DMS114 treated with DMSO at 0.1 percent for 48 hours (cell line): ENCODE results near the gene TCEA2.

Experiments
- DNase-seq: peaks from one replicate; lab custom pipeline; 2025; ENCODE audit not compliant: unreplicated experiment; lab: John Stamatoyannopoulos, UW

Gene TCEA2

DNA sequence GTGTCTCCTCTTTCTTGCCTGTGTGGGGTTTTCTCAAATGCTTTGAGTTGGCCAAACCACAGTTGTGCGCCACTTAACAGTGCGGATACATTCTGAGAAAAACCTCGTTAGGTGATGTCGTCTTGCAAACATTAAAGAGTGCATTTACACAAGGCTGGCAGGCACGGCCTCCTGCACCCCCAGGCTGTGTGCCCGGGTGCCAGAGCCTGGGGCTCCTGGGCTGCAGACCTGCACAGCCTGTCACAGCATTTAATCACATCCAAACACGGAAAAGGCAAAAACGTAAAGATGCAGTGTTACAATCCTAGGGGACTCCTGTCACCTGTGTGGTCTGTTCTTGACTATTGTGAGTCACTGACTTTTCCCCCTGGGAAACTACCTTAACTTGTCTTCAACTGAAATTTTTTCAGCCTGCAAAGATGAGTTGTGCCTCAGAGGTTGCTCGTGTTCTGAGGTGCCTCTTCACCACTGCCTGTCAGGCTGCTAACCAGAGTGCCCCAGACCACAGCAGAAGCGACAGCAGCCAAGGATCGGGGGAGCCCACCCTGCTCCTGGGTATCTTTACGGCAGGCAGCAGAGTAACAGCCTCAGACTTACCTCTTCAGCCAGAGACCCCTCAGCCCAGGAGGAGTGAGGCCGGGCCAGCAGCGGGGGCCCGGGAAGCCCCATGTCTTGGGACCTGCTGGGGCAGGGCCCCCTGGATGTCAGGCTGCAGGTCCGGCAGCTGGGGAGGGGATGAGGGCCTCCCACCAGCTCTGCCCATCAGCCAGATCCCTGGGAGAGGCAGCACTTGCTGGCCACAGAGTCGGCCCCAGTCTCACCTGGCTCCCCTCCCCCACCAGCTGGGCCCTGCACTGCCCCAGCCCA lies 27.7 kb upstream of the TCEA2 start:
- DNase-seq: no peak

DNA sequence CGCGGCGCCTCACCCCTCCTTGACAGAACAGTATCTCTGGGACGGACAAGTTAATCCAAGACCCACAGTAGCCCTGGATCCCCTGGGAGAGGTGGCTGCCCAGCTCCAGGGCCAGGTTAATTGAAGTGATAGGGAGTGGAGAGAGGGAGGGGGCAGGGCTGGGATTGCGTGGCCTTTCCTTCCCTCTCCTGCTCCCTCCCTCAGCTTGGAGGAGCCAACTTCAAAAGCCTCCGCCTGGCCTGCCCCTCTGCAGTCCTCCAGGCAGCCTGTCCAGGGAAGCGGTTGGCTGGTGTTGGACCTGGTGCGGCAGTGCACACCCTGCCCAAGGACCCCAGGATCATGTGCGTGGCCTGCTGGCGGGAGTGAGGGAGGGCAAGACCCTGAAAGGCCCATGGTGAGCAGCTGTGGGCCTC lies 27.1 kb upstream of the TCEA2 start, which contains the start of gene C20orf204:
TSS of gene C20orf204 (plus strand) at position 250 of the 413 bp plus-strand sequence. CDS start at position 392, 142 bp downstream.
- no peak for DNase-seq

DNA sequence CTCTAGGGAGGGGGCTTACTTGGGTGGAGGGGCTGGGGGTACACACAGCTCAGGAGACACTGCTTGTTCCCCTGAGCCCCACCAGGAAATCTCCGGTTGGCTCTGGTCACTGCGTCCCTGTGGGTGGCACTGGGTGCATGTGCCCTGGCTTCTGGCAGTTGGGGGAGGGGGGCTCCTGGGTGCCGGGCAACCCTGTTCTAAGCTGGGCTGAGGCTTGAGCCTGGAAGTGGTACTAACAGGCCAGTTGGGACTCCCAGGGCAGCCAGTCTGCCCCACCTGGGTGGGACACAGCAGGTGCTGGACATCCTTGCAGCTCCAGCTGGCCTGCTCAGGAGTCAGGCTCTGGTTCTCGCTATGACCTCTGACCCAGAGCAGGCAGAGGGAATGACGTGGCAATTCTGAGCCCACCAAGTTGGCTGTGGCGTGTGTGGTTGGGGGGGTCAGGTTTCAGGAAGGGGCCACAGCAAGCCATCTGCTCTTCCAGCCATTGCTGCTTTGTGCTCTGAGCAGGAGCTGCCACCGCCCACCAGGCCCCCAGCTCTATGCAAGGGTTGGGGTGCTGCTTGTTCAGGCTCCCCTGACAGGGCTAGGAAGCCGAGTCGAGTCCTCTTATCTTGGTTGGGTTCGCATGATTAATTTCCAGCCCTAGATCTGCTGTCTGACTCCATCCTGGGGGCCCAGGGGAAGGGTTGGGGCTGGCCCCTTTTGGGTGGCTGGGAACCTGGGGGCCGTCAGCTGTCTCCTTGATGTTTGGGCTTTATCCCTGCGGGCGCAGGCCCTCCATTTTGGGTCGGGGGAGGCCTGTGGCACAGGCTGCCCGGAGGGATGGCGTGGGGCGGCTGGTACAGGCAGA lies 26.4 kb upstream of the TCEA2 start:
- DNase-seq: no peak

DNA sequence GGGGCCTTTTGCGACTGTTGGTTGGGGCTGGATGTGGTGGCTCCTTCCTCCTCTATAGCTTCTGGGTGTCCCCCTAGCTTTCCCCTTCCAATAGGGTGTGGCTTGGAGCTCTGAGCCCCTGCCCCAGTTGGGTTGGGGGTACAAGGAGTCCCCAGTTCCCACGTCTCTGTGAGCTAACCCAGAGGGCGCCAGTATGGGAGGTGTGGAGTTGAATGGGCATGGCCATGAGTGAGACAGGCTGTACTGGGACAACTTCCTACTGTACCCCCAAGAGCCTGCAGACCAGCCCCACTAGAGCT lies 25.9 kb upstream of the TCEA2 start:
- no peak for DNase-seq

DNA sequence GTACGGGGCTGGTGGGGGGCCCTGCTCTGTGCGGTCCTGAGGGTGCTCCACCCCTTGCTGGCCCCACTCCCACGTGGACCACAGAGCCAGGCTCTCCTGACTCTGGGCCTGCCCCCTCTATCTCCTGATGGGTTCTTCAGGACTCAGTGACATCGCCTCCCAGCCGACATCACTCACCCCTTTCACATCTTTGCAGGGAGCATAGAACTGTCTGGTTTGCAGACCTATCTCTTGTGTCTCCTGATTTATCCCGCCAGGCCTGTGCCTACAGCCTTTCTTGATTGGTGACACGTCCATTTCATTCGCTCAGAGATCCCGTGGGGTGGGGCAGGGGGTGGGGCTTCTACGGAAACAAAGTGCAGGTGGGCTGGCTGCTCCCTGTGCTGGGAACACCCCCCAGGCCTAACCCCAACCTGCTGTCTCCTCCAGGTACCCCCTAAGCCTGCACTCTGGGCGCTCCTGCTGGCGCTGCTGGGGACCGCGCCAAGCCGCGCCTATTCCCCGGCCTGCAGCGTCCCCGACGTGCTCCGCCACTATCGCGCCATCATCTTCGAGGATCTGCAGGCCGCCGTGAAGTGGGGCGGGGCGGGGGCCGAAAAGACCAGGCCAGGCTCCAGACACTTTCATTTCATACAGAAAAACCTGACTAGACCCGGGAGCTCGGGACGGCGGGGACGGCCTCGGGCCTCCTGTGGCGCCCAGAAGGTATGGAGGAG lies 25.3 kb upstream of the TCEA2 start:
- DNase-seq: no peak

DNA sequence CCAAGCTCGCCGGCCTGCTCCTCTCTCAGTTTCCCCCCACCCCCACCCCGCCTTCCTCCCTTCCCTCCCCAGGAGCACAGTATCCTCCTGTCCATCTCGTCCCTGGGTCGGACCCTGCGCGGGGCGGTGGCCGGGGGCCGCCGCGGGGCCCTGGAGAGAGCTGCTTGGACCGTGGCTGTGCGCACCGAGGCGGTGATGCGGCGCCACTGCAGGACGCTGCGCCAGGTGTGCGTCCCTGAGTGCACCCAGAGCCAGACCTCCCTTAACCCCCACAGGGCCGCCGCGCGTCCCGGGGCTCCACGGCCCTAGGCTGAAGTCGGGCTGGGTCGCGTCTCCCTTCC lies 24.8 kb upstream of the TCEA2 start:
- DNase-seq: no peak

DNA sequence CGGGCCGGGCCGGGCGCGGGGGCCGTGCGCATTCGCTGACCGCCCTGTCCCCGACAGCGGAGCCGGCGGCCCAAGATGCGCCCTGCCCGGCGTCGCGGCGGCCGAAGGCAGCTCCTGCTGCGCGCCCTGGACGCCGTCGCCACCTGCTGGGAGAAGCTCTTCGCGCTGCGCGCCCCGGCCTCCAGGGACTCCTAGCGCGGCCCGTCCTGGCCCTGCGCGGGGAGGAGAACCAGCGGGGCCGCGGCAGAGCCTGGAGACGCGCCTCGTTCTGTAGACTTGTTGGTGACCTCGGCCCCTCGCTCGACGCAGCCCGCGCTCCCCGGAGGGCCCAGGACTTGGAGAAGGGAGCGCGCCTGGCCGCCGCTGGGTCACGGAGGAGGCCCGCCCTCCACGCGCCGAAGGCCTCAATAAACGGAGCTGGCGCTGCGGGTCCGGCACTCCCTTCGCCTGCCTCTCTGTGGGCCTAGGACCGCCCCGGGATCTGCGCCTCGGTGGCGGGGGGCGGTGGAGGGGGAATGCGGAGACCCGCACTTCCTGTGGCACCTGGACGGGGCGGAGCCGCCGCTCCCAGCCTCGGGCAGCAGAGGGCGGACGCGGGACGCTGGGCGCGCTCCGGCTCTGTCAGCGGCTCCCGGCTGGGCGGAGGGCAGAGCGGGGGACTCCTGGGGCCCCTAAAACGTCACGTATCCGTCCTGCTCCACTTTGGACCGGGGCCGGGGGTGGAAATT lies 24.3 kb upstream of the TCEA2 start:
- no peak for DNase-seq

DNA sequence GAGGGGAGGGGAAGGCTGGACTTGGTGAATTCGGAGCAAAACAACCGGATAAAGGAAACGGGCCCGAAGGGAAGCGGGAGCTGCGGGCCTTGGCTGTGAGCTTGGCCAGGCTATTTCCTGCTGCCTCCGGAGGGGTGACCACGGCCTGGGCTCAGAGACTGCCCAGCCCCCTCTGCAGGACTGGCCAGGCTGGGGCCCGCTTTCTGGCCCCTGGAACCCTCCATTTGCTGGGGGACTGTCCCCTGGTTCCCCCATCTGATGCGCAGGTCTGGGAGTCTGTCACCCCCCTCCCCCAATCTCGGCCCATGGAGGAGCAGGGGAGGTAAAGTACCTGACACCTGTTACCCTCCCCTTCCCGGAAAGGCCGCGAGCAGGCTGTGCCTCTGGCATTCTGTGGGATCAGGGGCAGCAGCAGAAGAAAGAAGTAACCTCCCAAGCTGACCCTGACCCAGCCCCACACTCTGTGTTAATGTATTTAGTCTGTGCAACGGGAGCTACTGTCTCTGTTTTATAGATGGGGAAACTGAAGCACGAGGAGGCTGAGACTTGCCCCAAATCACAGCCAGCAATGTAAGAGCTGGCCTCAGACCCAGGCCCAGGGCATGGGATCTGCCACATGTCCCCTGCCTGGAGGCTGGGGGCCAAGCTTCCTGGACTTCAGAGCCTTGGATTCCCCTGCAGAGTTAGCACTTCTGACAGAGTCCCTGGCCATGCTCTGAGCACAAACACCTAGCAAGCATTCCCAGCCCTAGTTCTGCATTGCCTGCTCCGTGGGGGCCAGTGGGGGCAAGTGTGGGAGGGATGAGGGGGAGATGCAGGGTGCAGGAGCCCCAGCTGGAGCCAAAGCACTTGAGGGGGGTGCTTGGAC lies 23.5 kb upstream of the TCEA2 start:
- DNase-seq: no peak

DNA sequence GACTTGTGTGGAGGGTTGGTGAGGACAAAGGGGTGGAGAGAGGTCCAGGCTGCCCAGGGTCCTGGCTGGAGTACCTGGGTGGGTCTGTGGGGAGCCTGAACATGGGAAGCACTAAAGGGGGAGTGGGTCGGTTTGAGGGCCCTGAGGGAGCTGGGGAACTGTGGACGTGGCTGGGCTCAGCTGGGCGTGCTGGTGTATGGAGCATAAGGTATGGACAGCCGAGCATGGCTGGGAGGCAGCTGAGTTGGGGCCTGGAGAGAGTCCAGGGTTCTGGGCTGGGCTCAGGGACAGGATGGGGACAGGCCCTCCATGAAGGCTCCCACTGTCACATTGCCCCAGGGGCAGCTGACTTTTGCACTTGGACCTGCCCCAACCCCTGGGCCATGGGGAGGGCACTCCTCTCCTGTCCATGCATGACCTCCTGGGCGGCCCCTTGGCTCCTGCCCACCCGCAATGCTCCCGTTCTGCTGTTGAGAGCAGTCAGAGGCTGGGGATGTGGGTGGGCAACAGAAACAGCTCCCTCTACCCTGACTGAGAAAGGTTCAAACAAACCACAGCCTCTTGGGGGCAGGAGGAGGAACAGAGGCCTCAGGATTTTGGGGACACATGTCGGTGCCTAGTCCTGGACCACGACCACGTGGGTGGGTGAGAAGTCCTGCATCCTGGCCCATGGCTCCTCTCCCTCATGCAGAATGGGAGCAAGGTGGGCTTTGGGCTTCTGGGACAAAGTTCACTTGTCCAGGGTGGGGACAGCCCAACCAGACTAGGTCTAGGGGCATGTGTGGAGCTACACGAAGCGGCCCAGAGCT lies 22.6 kb upstream of the TCEA2 start:
- no peak for DNase-seq

DNA sequence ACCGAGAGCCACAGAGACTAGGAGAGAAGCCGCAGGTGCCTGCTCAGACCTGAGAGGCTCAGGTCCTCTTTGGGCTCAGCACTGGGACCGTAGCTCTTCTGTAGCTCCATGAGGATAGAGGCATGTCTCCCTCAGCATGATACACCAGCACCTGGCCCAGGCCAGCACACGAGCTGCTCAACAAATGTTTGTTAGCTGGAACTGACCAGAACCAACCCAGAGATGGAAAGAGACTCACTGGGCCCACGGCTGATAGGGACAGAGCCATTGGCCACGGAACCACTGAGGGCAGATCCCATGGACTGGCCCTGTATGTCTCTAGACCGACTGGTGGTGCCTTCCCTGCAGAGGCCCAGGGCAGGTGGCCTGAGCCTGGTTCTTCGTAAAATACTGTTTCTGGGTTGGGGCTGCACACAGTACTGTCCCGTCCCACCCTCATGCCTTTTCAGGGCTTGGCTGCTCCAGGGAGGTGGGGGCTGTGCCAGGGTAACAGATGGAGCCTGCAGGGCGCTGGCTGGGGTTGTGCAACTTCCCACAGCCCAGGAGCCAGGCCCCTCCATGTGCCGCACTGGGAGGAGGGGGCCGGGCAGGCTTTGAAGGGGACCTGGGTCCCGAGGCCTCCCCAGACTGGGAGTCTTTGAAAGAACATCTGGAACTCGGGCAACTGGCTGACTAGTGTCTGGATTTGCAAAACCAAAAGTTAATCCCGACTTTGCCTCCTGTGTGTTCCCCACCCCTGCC lies 21.8 kb upstream of the TCEA2 start:
- no peak for DNase-seq

DNA sequence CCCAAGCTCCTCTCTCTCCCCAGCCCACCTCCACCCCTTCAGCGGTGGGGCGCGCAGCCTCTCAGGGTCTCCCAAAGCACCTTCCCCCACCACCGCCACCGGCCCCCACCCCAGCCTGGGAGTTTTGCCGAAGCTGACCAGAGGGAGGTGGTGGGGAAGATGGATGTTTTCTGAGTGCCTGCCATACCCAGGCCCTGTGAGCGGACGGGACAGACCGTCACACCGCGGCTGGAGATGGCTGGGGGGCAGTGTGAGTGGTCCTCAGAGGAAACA lies 21.3 kb upstream of the TCEA2 start:
- no peak for DNase-seq

DNA sequence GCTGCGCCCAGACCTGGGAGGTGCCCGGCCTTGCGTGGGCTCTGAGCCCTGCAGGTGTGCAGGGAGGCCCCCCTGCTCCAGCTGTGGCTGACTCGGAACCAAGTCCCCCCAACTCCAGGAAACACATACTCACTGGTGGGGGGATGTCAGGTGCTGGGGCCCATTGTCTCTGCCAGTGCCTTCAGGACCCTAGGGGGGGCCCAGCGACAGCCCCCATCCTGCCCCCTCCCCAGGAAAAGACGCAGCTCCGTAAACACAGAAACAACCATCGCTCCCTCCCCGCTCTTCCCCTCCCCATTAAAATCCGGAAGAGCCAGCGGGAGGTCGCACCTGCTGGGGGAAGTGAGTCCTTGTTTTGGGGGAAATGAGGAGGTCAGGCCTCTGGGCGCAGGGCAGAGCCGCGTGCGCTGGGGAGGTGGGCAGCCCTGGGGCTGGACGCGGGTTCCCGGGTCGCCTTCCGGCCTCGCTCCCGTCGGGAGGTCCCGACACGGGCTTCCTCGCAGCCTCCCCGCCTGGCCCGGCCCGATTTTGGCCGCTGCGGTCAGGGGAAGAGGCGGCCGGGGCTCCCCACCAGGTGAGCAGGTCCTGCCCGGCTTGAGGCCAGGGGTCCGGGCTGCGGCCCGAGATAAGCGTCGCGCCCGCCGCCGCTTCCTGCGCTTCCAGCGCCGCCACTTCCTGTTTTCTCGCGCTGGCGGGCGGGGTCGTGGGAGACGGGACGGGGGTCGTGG lies 20.8 kb upstream of the TCEA2 start:
- DNase-seq: no peak

DNA sequence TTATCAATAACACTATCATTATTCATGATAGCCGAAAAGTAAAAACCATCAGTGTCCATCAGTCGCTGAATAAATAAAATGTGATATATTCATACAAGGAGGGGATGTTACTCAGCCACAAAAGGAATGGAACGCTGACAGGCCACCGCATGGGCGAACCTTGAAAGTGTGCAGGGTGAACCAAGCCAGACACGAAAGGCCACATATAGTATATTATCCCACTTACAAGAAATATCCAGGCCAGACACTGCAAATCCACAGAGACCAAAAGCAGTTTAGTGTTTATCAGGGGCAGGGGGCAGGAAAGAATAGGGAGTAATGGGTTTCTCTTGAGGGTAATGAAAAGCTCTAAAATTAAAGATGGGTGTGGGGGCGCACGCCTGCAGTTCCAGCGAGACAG lies 19.2 kb upstream of the TCEA2 start:
- DNase-seq: no peak

DNA sequence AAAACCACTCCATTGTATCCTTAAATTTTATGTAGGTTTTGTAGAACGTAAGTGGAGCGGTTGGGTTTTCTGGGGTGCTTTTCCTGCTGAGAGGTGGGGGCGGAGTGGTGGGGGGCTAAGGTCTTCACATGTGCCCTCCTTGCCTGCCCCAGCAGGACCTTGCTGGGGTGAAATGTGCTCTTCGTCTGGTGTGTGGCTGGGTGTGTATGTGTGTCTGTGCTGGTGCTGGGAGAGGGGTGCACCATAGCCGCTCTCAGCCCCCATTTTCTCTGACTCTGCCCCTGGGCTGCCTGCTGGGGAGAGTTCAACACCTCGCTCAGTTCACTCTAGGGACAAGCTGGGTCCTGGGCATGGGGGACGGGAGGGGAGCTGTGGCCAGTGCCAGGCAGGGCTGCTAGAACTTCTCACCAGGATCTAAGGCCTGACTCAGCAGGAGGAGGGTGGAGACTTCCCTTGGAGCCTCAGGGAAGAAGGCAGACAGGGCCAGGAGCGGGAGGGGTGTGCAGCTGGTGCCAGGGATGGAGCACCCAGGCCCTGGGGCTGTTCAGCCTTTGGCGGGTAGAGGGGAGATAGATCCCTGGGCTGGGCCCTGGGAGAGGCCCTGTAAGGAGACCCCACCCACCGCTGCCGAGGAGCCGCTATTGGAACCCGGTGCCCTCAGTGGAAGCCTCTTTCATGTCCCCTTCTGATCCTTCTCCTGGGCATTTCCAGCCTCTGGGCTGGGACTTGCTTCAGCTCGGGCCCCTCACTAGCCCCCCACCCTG lies 18.3 kb upstream of the TCEA2 start:
- no peak for DNase-seq

DNA sequence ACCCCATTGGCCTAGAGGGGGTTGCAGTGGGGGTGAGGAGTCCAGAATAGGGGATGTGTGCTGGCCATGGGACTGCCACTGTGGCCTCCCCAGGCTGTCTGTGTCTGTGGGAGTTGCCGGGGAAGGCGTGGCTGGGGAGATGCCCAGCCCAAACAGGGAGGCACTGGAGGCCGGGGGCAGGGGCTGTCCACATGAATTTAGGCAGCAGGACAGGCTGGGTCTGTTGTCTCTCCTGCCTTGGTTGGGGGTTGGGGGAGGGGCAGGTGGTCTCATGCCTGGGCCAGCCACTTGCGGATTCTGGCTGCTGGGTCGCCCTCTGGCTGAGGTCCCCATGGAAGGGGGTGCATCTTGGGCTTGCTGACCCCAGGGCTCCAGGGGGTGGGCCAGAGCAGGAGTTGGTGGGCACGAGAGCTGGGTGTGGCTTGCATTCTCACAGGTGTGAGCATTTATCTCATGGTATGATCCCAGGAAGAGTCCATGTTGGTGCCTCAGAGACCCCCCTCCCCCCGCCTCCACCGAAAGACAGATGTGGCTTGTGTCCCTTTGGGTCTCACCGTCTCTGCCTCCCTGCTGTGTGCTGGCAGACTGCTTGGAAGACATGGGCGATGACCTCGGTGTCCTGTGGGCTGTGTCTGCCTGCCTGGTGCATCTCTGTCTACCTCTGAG lies 17.5 kb upstream of the TCEA2 start:
- no peak for DNase-seq

DNA sequence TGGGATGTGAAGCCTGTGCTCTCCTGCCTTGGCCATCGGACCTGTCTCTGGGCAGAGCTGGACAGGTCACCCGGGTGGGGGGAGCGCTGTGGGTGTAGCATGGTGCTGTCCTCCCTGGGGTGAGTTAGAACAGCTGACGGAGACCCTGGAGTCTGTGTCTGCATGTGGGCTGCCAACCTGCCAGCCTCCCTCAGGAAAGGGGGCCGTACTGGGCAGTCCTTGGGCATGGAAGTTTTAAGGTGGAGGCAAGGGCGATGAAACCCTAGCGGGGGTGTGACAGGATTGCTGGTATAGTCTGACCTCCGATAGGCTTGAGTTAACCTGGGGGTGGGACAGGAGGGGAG lies 16.0 kb upstream of the TCEA2 start:
- DNase-seq: no peak

DNA sequence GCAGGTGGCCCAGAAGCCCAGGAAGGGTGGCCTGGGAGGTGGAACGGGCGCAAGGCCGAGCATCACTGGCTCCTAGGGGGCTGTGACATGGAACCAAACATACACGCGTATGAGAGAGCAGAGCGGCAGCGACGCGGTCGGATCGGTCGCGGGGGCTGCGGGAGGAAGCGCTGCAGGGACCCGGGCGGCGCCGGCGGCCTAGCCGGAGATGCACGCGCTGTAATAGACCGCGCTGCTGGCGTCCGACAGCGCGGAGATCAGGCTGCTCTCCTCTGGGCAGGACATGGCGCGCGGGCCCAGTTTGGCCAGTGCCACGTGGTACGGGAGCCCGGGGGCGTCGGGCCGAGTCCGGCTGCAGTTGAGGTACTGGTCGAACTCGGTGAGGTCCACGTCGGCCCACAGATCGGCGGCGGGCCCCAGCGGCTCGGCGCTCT lies 15.0 kb upstream of the TCEA2 start:
- DNase-seq: no peak
